A673 (cell line): ENCODE measurements around the gene CDK5RAP1.

ENCODE experiments used
- CTCF ChIP-seq: fragments of 300-800, 200-600 bp; sonication (generic); conservative IDR thresholded peaks from 2 replicates; pipeline ENCODE4 v1.5.1; 2017; ENCODE audit warnings: low read depth, mild to moderate bottlenecking, antibody characterized with exemption, low read length, moderate library complexity, mixed read lengths
- EZH2 ChIP-seq: fragments of 200-600 bp; sonication (generic); IDR thresholded peaks from 2 replicates; pipeline ENCODE4 v1.6.1; 2017; ENCODE audit warnings: borderline replicate concordance, low read depth, mild to moderate bottlenecking, mixed read lengths, antibody characterized with exemption, low read length; ENCODE audit not compliant: poor library complexity, severe bottlenecking

GRCh38 chr20:33352258-33353012 is 48.9 kb downstream of the CDK5RAP1 start:
- TF ChIP-seq CTCF (no peak), EZH2 (no peak)
